GM23338 (cell line): ENCODE measurements around the gene CATSPERZ. TPM values are rescaled to one million over a fixed set of nuclear protein-coding genes. Genes with fewer than 3 reads are reported as not detected.
A peak's percentile ranks its signal among the peaks of the same experiment; 100 is the strongest.

ENCODE experiments used
- ATAC-seq: fragments of 200-7000 bp; cut with Tn5 transposase; 3 replicates; pipeline ENCODE4 v1.9.1; 2020
- DNase-seq: peaks from one replicate; pipeline ENCODE4 v3.0.0-alpha.2; 2015; ENCODE audit warnings: low spot score
- H2AFZ ChIP-seq: fragments of 200-600 bp; sonication (generic); 2 replicates; pipeline ENCODE4 v1.8.0; 2016; ENCODE audit warnings: antibody characterized with exemption, mild to moderate bottlenecking, moderate library complexity
- H3F3A ChIP-seq: fragments of 200-600 bp; sonication (generic); replicated peaks from 2 replicates; pipeline ENCODE4 v1.8.0; 2017; ENCODE audit warnings: antibody characterized with exemption, mixed run types, low read depth
- H3K27ac ChIP-seq: fragments of 200-600 bp; sonication (generic); 2 replicates; pipeline ENCODE4 v1.6.1; 2016; ENCODE audit warnings: low read depth
- H3K27me3 ChIP-seq: fragments of 200-600 bp; sonication (generic); 2 replicates; pipeline ENCODE4 v1.8.0; 2016; ENCODE audit warnings: mild to moderate bottlenecking, mixed run types, moderate library complexity; ENCODE audit not compliant: insufficient read depth
- H3K36me3 ChIP-seq: fragments of 200-600 bp; sonication (generic); 2 replicates; pipeline ENCODE4 v1.8.0; 2016; ENCODE audit warnings: mild to moderate bottlenecking; ENCODE audit not compliant: insufficient read depth
- H3K4me1 ChIP-seq: fragments of 200-600 bp; sonication (generic); 2 replicates; pipeline ENCODE4 v1.8.0; 2016; ENCODE audit warnings: mild to moderate bottlenecking, moderate library complexity; ENCODE audit not compliant: insufficient read depth
- H3K4me2 ChIP-seq: fragments of 200-600 bp; sonication (generic); 2 replicates; pipeline ENCODE4 v1.7.1; 2017; ENCODE audit warnings: mixed run types
- H3K4me3 ChIP-seq: fragments of 200-600 bp; sonication (generic); 2 replicates; pipeline ENCODE4 v1.6.1; 2016; ENCODE audit warnings: mixed run types
- H3K79me2 ChIP-seq: fragments of 200-600 bp; sonication (generic); replicated peaks from 2 replicates; pipeline ENCODE4 v1.8.0; 2017; ENCODE audit warnings: mild to moderate bottlenecking; ENCODE audit not compliant: insufficient read depth
- H3K9me2 ChIP-seq: fragments of 200-600 bp; sonication (generic); 2 replicates; pipeline ENCODE4 v1.8.0; 2017; ENCODE audit not compliant: insufficient read depth
- H4K20me1 ChIP-seq: fragments of 200-600 bp; sonication (generic); replicated peaks from 2 replicates; pipeline ENCODE4 v1.8.0; 2017; ENCODE audit warnings: mild to moderate bottlenecking; ENCODE audit not compliant: insufficient read depth
- H3K27ac Mint-ChIP-seq: 2 replicates; pipeline ENCODE4 v1.8.0; 2020; ENCODE audit warnings: inconsistent platforms, mild to moderate bottlenecking, moderate library complexity, mixed read lengths
- H3K27me3 Mint-ChIP-seq: 3 replicates; pipeline ENCODE4 v1.8.0; 2022; ENCODE audit warnings: low read depth, mild to moderate bottlenecking, moderate library complexity, mixed read lengths, inconsistent platforms; ENCODE audit not compliant: insufficient read depth, poor library complexity
- H3K36me3 Mint-ChIP-seq: 3 replicates; pipeline ENCODE4 v1.8.0; 2021; ENCODE audit warnings: low read depth, mild to moderate bottlenecking, inconsistent platforms, moderate library complexity, mixed read lengths
- H3K4me1 Mint-ChIP-seq: 3 replicates; pipeline ENCODE4 v1.8.0; 2020; ENCODE audit warnings: mild to moderate bottlenecking, inconsistent platforms, mixed read lengths
- H3K4me3 Mint-ChIP-seq: 3 replicates; pipeline ENCODE4 v1.8.0; 2021; ENCODE audit warnings: moderate library complexity, mild to moderate bottlenecking, inconsistent platforms, mixed read lengths
- H3K9me3 Mint-ChIP-seq: 3 replicates; pipeline ENCODE4 v1.8.0; 2020; ENCODE audit warnings: moderate library complexity, mild to moderate bottlenecking, inconsistent platforms, mixed read lengths
- CREB1 ChIP-seq: fragments of 250-450 bp; sonication (Bioruptor Pico); IDR thresholded peaks from 2 replicates; pipeline ENCODE4 v1.5.0; 2020; ENCODE audit warnings: low read depth, mild to moderate bottlenecking, moderate library complexity
- CTCF ChIP-seq, 2 experiments: fragments of 200-600 bp in 1 of 2; sonication (generic) in 1 of 2; conservative IDR thresholded peaks; 2 replicates each; pipeline versions ENCODE4 v1.5.1 to v1.6.1; 2016 to 2017; ENCODE audit warnings: antibody characterized with exemption in 2 of 2, low read depth in 2 of 2, mild to moderate bottlenecking in 2 of 2, moderate library complexity in 1 of 2
- ETS1 ChIP-seq: IDR thresholded peaks from 2 replicates; pipeline ENCODE4 v1.6.1; 2016; ENCODE audit warnings: antibody characterized with exemption
- EZH2 ChIP-seq: fragments of 200-600 bp; sonication (generic); IDR thresholded peaks from one replicate; pipeline ENCODE4 v1.8.0; 2017; ENCODE audit warnings: antibody characterized with exemption, mild to moderate bottlenecking, low read depth; ENCODE audit not compliant: unreplicated experiment
- EZH2phosphoT487 ChIP-seq: fragments of 200-600 bp; sonication (generic); IDR thresholded peaks from one replicate; pipeline ENCODE4 v1.8.1; 2018; ENCODE audit warnings: antibody characterized with exemption; ENCODE audit not compliant: unreplicated experiment
- JUNB ChIP-seq: IDR thresholded peaks from one replicate; pipeline ENCODE4 v1.6.1; 2016; ENCODE audit warnings: antibody characterized with exemption; ENCODE audit not compliant: unreplicated experiment
- NANOG ChIP-seq: IDR thresholded peaks from 2 replicates; pipeline ENCODE4 v1.6.1; 2016; ENCODE audit warnings: antibody characterized with exemption, borderline replicate concordance
- POLR2AphosphoS5 ChIP-seq: IDR thresholded peaks from 2 replicates; pipeline ENCODE4 v1.6.1; 2016; ENCODE audit warnings: antibody characterized with exemption, low read depth
- REST ChIP-seq: IDR thresholded peaks from one replicate; pipeline ENCODE4 v1.6.1; 2018; ENCODE audit warnings: antibody characterized with exemption; ENCODE audit not compliant: unreplicated experiment
- STAT1 ChIP-seq: IDR thresholded peaks from one replicate; pipeline ENCODE4 v1.6.1; 2016; ENCODE audit warnings: antibody characterized with exemption; ENCODE audit not compliant: unreplicated experiment
- ZNF114 ChIP-seq: fragments of 250-450 bp; sonication (Bioruptor Pico); IDR thresholded peaks from 2 replicates; pipeline ENCODE4 v1.5.0; 2020; ENCODE audit warnings: mild to moderate bottlenecking, moderate library complexity
- ZNF331 ChIP-seq: fragments of 250-450 bp; sonication (Bioruptor Pico); IDR thresholded peaks from 2 replicates; pipeline ENCODE4 v1.5.0; 2020; ENCODE audit warnings: low read depth, mild to moderate bottlenecking, moderate library complexity
- ZNF462 ChIP-seq: fragments of 250-450 bp; sonication (Bioruptor Pico); IDR thresholded peaks from 2 replicates; pipeline ENCODE4 v1.5.0; 2020; ENCODE audit warnings: mild to moderate bottlenecking, moderate library complexity
- polyA plus RNA-seq: library from polyadenylated mRNA; unstranded; fragments of >200 nt; fragmentation: Nextera tagmentation; extraction: Ambion mirVana; gene quantifications from 2 replicates; pipeline ENCODE4 v1.2.1, GENCODE V29; 2016
- total RNA-seq: library from RNA; depleted of rRNA; stranded (reverse); fragments of >200 nt; shearing (Covaris generic); gene quantifications from 2 replicates; pipeline ENCODE4 v1.2.3, GENCODE V29; 2014

CATSPERZ gene
- total and polyA plus RNA-seq, 2 experiments from 2014 or later = 0.99 TPM; not detected in 1

- TF ChIP-seq EZH2 (no peak), JUNB (no peak), POLR2AphosphoS5 (no peak), ZNF462 (CRISPR knock-in tag) (no peak), NANOG (no peak), ZNF114 (CRISPR knock-in tag) (no peak), REST (no peak), EZH2phosphoT487 (no peak), ZNF331 (CRISPR knock-in tag) (no peak), CTCF (conservative IDR thresholded peaks at IDR 0.05; ENCODE audit: low read depth in 2 of 2) (no peak), STAT1 (no peak), ETS1 (no peak), CREB1 (no peak)
- Mint-ChIP-seq H3K36me3 (no peaks in the 10 kb centered on the region), H3K9me3 (no peaks in the 10 kb centered on the region), H3K27me3 (peaks cover 25% of the 10 kb centered on the region), H3K4me1 (peaks cover 12% of the 10 kb centered on the region), H3K27ac (no peak within 1 kb of the TSS), H3K4me3 (peak within 1 kb of the TSS; percentile 73)
- no peak within 1 kb of the TSS for H3K27ac ChIP-seq
- H3K4me3 ChIP-seq = peak within 1 kb of the TSS; percentile 74
- no peaks in the 10 kb centered on the region for H3K27me3 ChIP-seq
- 0 out of 2 replicates have a peak, but pooled peaks cover 5% of the 10 kb centered on the region for H3F3A ChIP-seq
- H2AFZ ChIP-seq = peak within 1 kb of the TSS; percentile 97
- no peaks in the 10 kb centered on the region for H4K20me1 ChIP-seq
- ATAC-seq = no peak
- DNase-seq = no peak
- H3K9me2 ChIP-seq = no peaks in the 10 kb centered on the region
- H3K79me2 ChIP-seq = no peaks in the 10 kb centered on the region
- H3K36me3 ChIP-seq = no peaks in the 10 kb centered on the region
- H3K4me1 ChIP-seq = peaks cover 11% of the 10 kb centered on the region; the same call in 1 of the 2 replicates
- peak within 1 kb of the TSS; percentile 93 for H3K4me2 ChIP-seq
These were observed 39.7 kb downstream of the CATSPERZ start, which contains the start of gene CCDC88B for GRCh38 chr11:64339754-64340408. CCDC88B (plus strand) TSS chr11:64340204; CDS start chr11:64340267, 63 bp downstream.
